T-helper 2 cell (primary cell): ENCODE data around the gene FANCC.

Source experiments
- DNase-seq, 5 experiments: peaks; one replicate each; pipeline versions ENCODE4 v3.0.0 to v3.0.0-alpha.2; 2012 to 2022

Gene FANCC

GRCh38 chr9:95096381-95096780, 221.1 kb downstream of the FANCC start:
- DNase-seq = no peak

- no peak for DNase-seq
These were observed 221.7 kb downstream of the FANCC start for GRCh38 chr9:95095641-95096355.

- DNase-seq = no peak
These were observed 223.5 kb downstream of the FANCC start for GRCh38 chr9:95094002-95094401.

GRCh38 chr9:95093586-95093985, 223.9 kb downstream of the FANCC start:
- DNase-seq = no peak

GRCh38 chr9:95092262-95093072, 225.0 kb downstream of the FANCC start:
- DNase-seq = peak in 1 of 5 experiments; percentile 43

GRCh38 chr9:95091601-95092261, 225.8 kb downstream of the FANCC start:
- no peak for DNase-seq

GRCh38 chr9:95090871-95091577, 226.5 kb downstream of the FANCC start:
- no peak for DNase-seq

- DNase-seq = no peak
These were observed 227.3 kb downstream of the FANCC start for GRCh38 chr9:95090023-95090791.

- DNase-seq = no peak
These were observed 228.1 kb downstream of the FANCC start for GRCh38 chr9:95089257-95090022.

GRCh38 chr9:95088421-95089161, 228.9 kb downstream of the FANCC start:
- DNase-seq = no peak

- DNase-seq = peak in 1 of 5 experiments; percentile 22
These were observed 229.8 kb downstream of the FANCC start for GRCh38 chr9:95087659-95088242.

GRCh38 chr9:95086564-95086955, 230.9 kb downstream of the FANCC start:
- no peak for DNase-seq

- no peak for DNase-seq
These were observed 231.5 kb downstream of the FANCC start for GRCh38 chr9:95085861-95086563.

GRCh38 chr9:95085036-95085770, 232.3 kb downstream of the FANCC start:
- no peak for DNase-seq

GRCh38 chr9:95084254-95084934, 233.1 kb downstream of the FANCC start:
- no peak for DNase-seq

- no peak for DNase-seq
These were observed 234.3 kb downstream of the FANCC start for GRCh38 chr9:95083086-95083768.

GRCh38 chr9:95082401-95083084, 235.0 kb downstream of the FANCC start:
- DNase-seq = no peak
